Measurements from ENCODE around the gene SLC6A9.

Gene SLC6A9

GRCh38 chr1:44040418-44040817 is 9.2 kb upstream of the SLC6A9 start:
- no peak for ATAC-seq (replicated peaks)
- Mint-ChIP-seq H3K4me3 (no peak overlapping the region), H3K27me3 (peaks cover 0 to 4% of the 10 kb centered on the region in 2 donors), H3K4me1 (peaks cover 6% of the 10 kb centered on the region in 2 donors), H3K27ac (no peak overlapping the region), H3K36me3 (no peaks in the 10 kb centered on the region), H3K9me3 (no peaks in the 10 kb centered on the region)
- no peak for DNase-seq

- H3K4me1 Mint-ChIP-seq = peaks cover 6% of the 10 kb centered on the region in 2 donors
- DNase-seq (no peak), ATAC-seq (replicated peaks) (no peak)
- no peaks in the 10 kb centered on the region for H3K36me3 Mint-ChIP-seq
- H3K9me3 Mint-ChIP-seq = no peaks in the 10 kb centered on the region
- peaks cover 0 to 2% of the 10 kb centered on the region in 2 donors for H3K27me3 Mint-ChIP-seq
- no peak overlapping the region for H3K27ac Mint-ChIP-seq
- H3K4me3 Mint-ChIP-seq = no peak overlapping the region
Measured at GRCh38 chr1:44038876-44039657, 7.8 kb upstream of the SLC6A9 start.

GRCh38 chr1:44037154-44037553 is 5.9 kb upstream of the SLC6A9 start:
- DNase-seq = no peak
- Mint-ChIP-seq H3K27ac (no peak overlapping the region), H3K4me1 (peaks cover 4 to 6% of the 10 kb centered on the region in 2 donors), H3K27me3 (no peaks in the 10 kb centered on the region), H3K9me3 (no peaks in the 10 kb centered on the region), H3K36me3 (no peaks in the 10 kb centered on the region), H3K4me3 (no peak overlapping the region)
- ATAC-seq (replicated peaks) = no peak

GRCh38 chr1:44036409-44037139 is 5.3 kb upstream of the SLC6A9 start:
- no peak overlapping the region for H3K4me3 Mint-ChIP-seq
- peak; percentile 86 to 90 for ATAC-seq (replicated peaks)

GRCh38 chr1:44035726-44036408 is 4.6 kb upstream of the SLC6A9 start:
- DNase-seq (no peak), ATAC-seq (replicated peaks) (no peak)
- Mint-ChIP-seq H3K36me3 (no peaks in the 10 kb centered on the region), H3K27ac (no peak overlapping the region), H3K27me3 (no peaks in the 10 kb centered on the region), H3K4me1 (peaks cover 8 to 17% of the 10 kb centered on the region in 2 donors), H3K4me3 (no peak overlapping the region), H3K9me3 (no peaks in the 10 kb centered on the region)

More at GRCh38 chr1:44036409-44037139, 5.3 kb upstream of the SLC6A9 start:
- Mint-ChIP-seq H3K27me3 (no peaks in the 10 kb centered on the region), H3K4me1 (peaks cover 4 to 10% of the 10 kb centered on the region in 2 donors), H3K27ac (no peak overlapping the region), H3K9me3 (no peaks in the 10 kb centered on the region), H3K36me3 (no peaks in the 10 kb centered on the region)
- peak; percentile 51 for DNase-seq

GRCh38 chr1:44034976-44035716 is 3.9 kb upstream of the SLC6A9 start:
- H3K4me1 Mint-ChIP-seq = peaks cover 8 to 19% of the 10 kb centered on the region in 2 donors
- H3K27ac Mint-ChIP-seq = no peak overlapping the region
- no peak overlapping the region for H3K4me3 Mint-ChIP-seq
- no peak for DNase-seq
- no peak for ATAC-seq (replicated peaks)
- H3K27me3 Mint-ChIP-seq = no peaks in the 10 kb centered on the region
- no peaks in the 10 kb centered on the region for H3K9me3 Mint-ChIP-seq
- H3K36me3 Mint-ChIP-seq = no peaks in the 10 kb centered on the region

GRCh38 chr1:44034423-44034822 is 3.2 kb upstream of the SLC6A9 start:
- ATAC-seq (replicated peaks) = no peak
- Mint-ChIP-seq H3K9me3 (no peaks in the 10 kb centered on the region), H3K4me3 (no peak overlapping the region)

GRCh38 chr1:44033756-44034155 is 2.5 kb upstream of the SLC6A9 start:
- H3K36me3 Mint-ChIP-seq = no peaks in the 10 kb centered on the region
- no peaks in the 10 kb centered on the region for H3K27me3 Mint-ChIP-seq
- ATAC-seq (replicated peaks) (no peak), DNase-seq (no peak)
- no peak overlapping the region for H3K4me3 Mint-ChIP-seq
- H3K27ac Mint-ChIP-seq = peak overlapping the region; percentile 14
- no peaks in the 10 kb centered on the region for H3K9me3 Mint-ChIP-seq
- H3K4me1 Mint-ChIP-seq = peaks cover 19 to 31% of the 10 kb centered on the region in 2 donors

More at GRCh38 chr1:44034423-44034822, 3.2 kb upstream of the SLC6A9 start:
- no peak for DNase-seq
- H3K27me3 Mint-ChIP-seq = no peaks in the 10 kb centered on the region
- H3K36me3 Mint-ChIP-seq = no peaks in the 10 kb centered on the region
- H3K4me1 Mint-ChIP-seq = peaks cover 12 to 25% of the 10 kb centered on the region in 2 donors
- no peak overlapping the region for H3K27ac Mint-ChIP-seq

GRCh38 chr1:44033041-44033575 is 1.8 kb upstream of the SLC6A9 start:
- Mint-ChIP-seq H3K4me1 (peaks cover 21 to 38% of the 10 kb centered on the region in 2 donors), H3K27me3 (no peaks in the 10 kb centered on the region), H3K36me3 (no peaks in the 10 kb centered on the region), H3K27ac (no peak overlapping the region), H3K9me3 (no peaks in the 10 kb centered on the region), H3K4me3 (no peak overlapping the region)
- no peak for ATAC-seq (replicated peaks)
- no peak for DNase-seq

- H3K9me3 Mint-ChIP-seq = no peaks in the 10 kb centered on the region
- peak overlapping the region; percentile 88 to 90 for H3K4me3 Mint-ChIP-seq
- no peak overlapping the region for H3K27ac Mint-ChIP-seq
- no peaks in the 10 kb centered on the region for H3K36me3 Mint-ChIP-seq
- ATAC-seq (replicated peaks) (no peak), DNase-seq (no peak)
- H3K4me1 Mint-ChIP-seq = peaks cover 21 to 40% of the 10 kb centered on the region in 2 donors
- H3K27me3 Mint-ChIP-seq = no peaks in the 10 kb centered on the region
Measured at GRCh38 chr1:44032170-44032790, 1.0 kb upstream of the SLC6A9 start.

GRCh38 chr1:44030605-44031251 is 534 bp downstream of the SLC6A9 start:
- Mint-ChIP-seq H3K4me1 (peaks cover 21 to 34% of the 10 kb centered on the region in 2 donors), H3K36me3 (no peaks in the 10 kb centered on the region), H3K4me3 (peak overlapping the region; percentile 88 to 90), H3K27ac (peak overlapping the region; percentile 86), H3K9me3 (no peaks in the 10 kb centered on the region), H3K27me3 (no peaks in the 10 kb centered on the region)
- DNase-seq (peak; percentile 40), ATAC-seq (replicated peaks) (peak; percentile 41 to 48)

GRCh38 chr1:44029911-44030604 is 1.2 kb downstream of the SLC6A9 start:
- Mint-ChIP-seq H3K9me3 (no peaks in the 10 kb centered on the region), H3K27me3 (no peaks in the 10 kb centered on the region), H3K27ac (peak overlapping the region; percentile 88), H3K4me3 (peak overlapping the region; percentile 88 to 93), H3K4me1 (peaks cover 23 to 35% of the 10 kb centered on the region in 2 donors), H3K36me3 (no peaks in the 10 kb centered on the region)
- ATAC-seq (replicated peaks) (peak; percentile 85 to 87), DNase-seq (peak; percentile 83)

Measured in stimulated activated naive B cell treated with anti-CD40 and anti-IgM and Interleukin-4, amounts not matched to agents 10 μg/mL and 1 μg/mL and 100 μg/mL, for 72 hours (primary cell).